Caco-2 (cell line): ENCODE results near the gene LCE1E. TPM values are rescaled to one million over a fixed set of nuclear protein-coding genes. Genes with fewer than 3 reads are reported as not detected.

ENCODE experiments used
- BruUV-seq: library from RNA; stranded (reverse); fragments of 400-500 nt; replicated peaks from 2 replicates; lab custom pipeline; 2021; lab: Mats Ljungman, UMichigan
- CTCF ChIA-PET: fragments of 300-600 bp; sonication (Branson Sonifier 250); formaldehyde crosslinking; loops from one replicate; lab custom pipeline; 2022; ENCODE audit warnings: antibody characterized with exemption; lab: Charles Lee
- POLR2A ChIA-PET: fragments of 300-600 bp; sonication (Branson Sonifier 250); formaldehyde crosslinking; loops from one replicate; lab custom pipeline; 2022; ENCODE audit warnings: antibody characterized with exemption; lab: Charles Lee
- DNase-seq, 2 experiments: peaks; one replicate each; pipeline versions ENCODE4 v3.0.0 to v3.0.0-alpha.2; 2020 to 2022
- H3K27me3 ChIP-seq: replicated peaks from 2 replicates; pipeline ENCODE4 v1.6.0; 2011; ENCODE audit warnings: low read length; ENCODE audit not compliant: control insufficient read depth, insufficient read depth
- H3K36me3 ChIP-seq: 2 replicates; pipeline ENCODE4 v1.5.1; 2011; ENCODE audit warnings: low read length; ENCODE audit not compliant: control insufficient read depth, insufficient read depth
- H3K4me1 ChIP-seq: fragments of 250-450 bp; sonication (Bioruptor Pico); 2 replicates; pipeline ENCODE4 v1.5.1; 2020; ENCODE audit warnings: mild to moderate bottlenecking
- H3K4me3 ChIP-seq: 2 replicates; pipeline ENCODE4 v1.5.1; 2011; ENCODE audit warnings: low read depth, mild to moderate bottlenecking, control low read depth, low read length
- H3K9me3 ChIP-seq: fragments of 250-450 bp; sonication (Bioruptor Pico); 2 replicates; pipeline ENCODE4 v1.5.1; 2020; ENCODE audit warnings: mild to moderate bottlenecking, moderate library complexity
- H3K27ac Mint-ChIP-seq: one replicate; pipeline ENCODE4 v1.8.0; 2022; ENCODE audit warnings: mixed read lengths; ENCODE audit not compliant: unreplicated experiment
- H3K27me3 Mint-ChIP-seq: one replicate; pipeline ENCODE4 v1.8.0; 2022; ENCODE audit warnings: mixed read lengths; ENCODE audit not compliant: insufficient read depth, unreplicated experiment
- H3K36me3 Mint-ChIP-seq: one replicate; pipeline ENCODE4 v1.8.0; 2022; ENCODE audit warnings: mild to moderate bottlenecking, mixed read lengths; ENCODE audit not compliant: insufficient read depth, unreplicated experiment
- H3K4me1 Mint-ChIP-seq: one replicate; pipeline ENCODE4 v1.8.0; 2022; ENCODE audit warnings: low read depth, mixed read lengths; ENCODE audit not compliant: unreplicated experiment
- H3K4me3 Mint-ChIP-seq: one replicate; pipeline ENCODE4 v1.8.0; 2022; ENCODE audit warnings: mild to moderate bottlenecking, moderate library complexity, mixed read lengths; ENCODE audit not compliant: unreplicated experiment
- H3K9me3 Mint-ChIP-seq: one replicate; pipeline ENCODE4 v1.8.0; 2022; ENCODE audit warnings: mixed read lengths; ENCODE audit not compliant: unreplicated experiment
- CTCF ChIP-seq, 2 experiments: fragments of 200-600 bp in 1 of 2; IDR thresholded peaks; 1 replicate in 1 of 2; 2 replicates in 1 of 2; pipeline versions ENCODE4 v1.5.1 to v1.8.0; 2011 to 2022; ENCODE audit warnings: antibody characterized with exemption in 1 of 2, control low read depth in 1 of 2, inconsistent platforms in 1 of 2, low read depth in 1 of 2, low read length in 1 of 2, mild to moderate bottlenecking in 1 of 2, moderate library complexity in 1 of 2; ENCODE audit not compliant: insufficient read depth in 1 of 2, severe bottlenecking in 1 of 2, unreplicated experiment in 1 of 2
- intact Hi-C: fragments of 100-400 bp; cut with micrococcal nuclease; formaldehyde crosslinking; loops from one replicate; pipeline ENCODE4 v1.10.0; 2022; ENCODE audit not compliant: unreplicated experiment
- total RNA-seq: library from RNA; stranded (reverse); gene quantifications from 2 replicates; pipeline ENCODE4 v1.2.3, GENCODE V29; 2022

Gene LCE1E
- total RNA-seq, 1 experiment from 2014 or later: not detected

GRCh38 chr1:152753586-152753985, 32.5 kb upstream of the LCE1E start:
- no peak for TF ChIP-seq CTCF (IDR thresholded peaks at IDR 0.05; ENCODE audit: insufficient read depth in 1 of 2, low read depth in 1 of 2, low read length in 1 of 2, severe bottlenecking in 1 of 2, unreplicated experiment in 1 of 2)
- Histone ChIP-seq H3K27me3 (no peaks in the 10 kb centered on the region), H3K36me3 (no peaks in the 10 kb centered on the region), H3K4me1 (no peaks in the 10 kb centered on the region), H3K9me3 (no peaks in the 10 kb centered on the region), H3K4me3 (no peak overlapping the region)
- Mint-ChIP-seq H3K27ac (no peak overlapping the region), H3K9me3 (no peaks in the 10 kb centered on the region), H3K36me3 (no peaks in the 10 kb centered on the region), H3K27me3 (peaks cover 14% of the 10 kb centered on the region), H3K4me1 (peaks cover 6% of the 10 kb centered on the region), H3K4me3 (no peak overlapping the region)
- DNase-seq: no peak
- CTCF ChIA-PET: no interaction called here
- POLR2A ChIA-PET: no interaction called here
- intact Hi-C loops: no loop called here
- no TSS peak for BruUV-seq

GRCh38 chr1:152756872-152757271, 29.2 kb upstream of the LCE1E start:
- DNase-seq: no peak
- BruUV-seq: no TSS peak
- no peaks in the 10 kb centered on the region for H3K9me3 Mint-ChIP-seq
- POLR2A ChIA-PET: no interaction called here
- peaks cover 6% of the 10 kb centered on the region for H3K4me1 Mint-ChIP-seq
- H3K9me3 ChIP-seq: no peaks in the 10 kb centered on the region
- no peaks in the 10 kb centered on the region for H3K4me1 ChIP-seq
- no peak overlapping the region for H3K4me3 ChIP-seq
- no peaks in the 10 kb centered on the region for H3K36me3 ChIP-seq
- H3K27me3 Mint-ChIP-seq: peaks cover 22% of the 10 kb centered on the region
- intact Hi-C loops: no loop called here
- CTCF ChIA-PET: no interaction called here
- no peaks in the 10 kb centered on the region for H3K36me3 Mint-ChIP-seq
- no peaks in the 10 kb centered on the region for H3K27me3 ChIP-seq
- H3K4me3 Mint-ChIP-seq: no peak overlapping the region
- H3K27ac Mint-ChIP-seq: no peak overlapping the region
- no peak for TF ChIP-seq CTCF (IDR thresholded peaks at IDR 0.05; ENCODE audit: insufficient read depth in 1 of 2, low read depth in 1 of 2, low read length in 1 of 2, severe bottlenecking in 1 of 2, unreplicated experiment in 1 of 2)

- H3K4me1 Mint-ChIP-seq: no peaks in the 10 kb centered on the region
- H3K27me3 ChIP-seq: no peaks in the 10 kb centered on the region
These were observed 28.3 kb upstream of the LCE1E start, which contains the start of gene KPRP for GRCh38 chr1:152757747-152758146. TSS of gene KPRP (plus strand) at chr1:152758025. CDS start at chr1:152759589, 1,564 bp downstream.

More at GRCh38 chr1:152757747-152758146, 28.3 kb upstream of the LCE1E start, which contains the start of gene KPRP:
- Mint-ChIP-seq H3K36me3 (no peaks in the 10 kb centered on the region), H3K9me3 (no peaks in the 10 kb centered on the region), H3K27ac (no peak within 1 kb of the TSS), H3K4me3 (no peak within 1 kb of the TSS), H3K27me3 (peaks cover 18% of the 10 kb centered on the region)
- Histone ChIP-seq H3K4me3 (no peak within 1 kb of the TSS), H3K4me1 (no peaks in the 10 kb centered on the region), H3K9me3 (no peaks in the 10 kb centered on the region), H3K36me3 (no peaks in the 10 kb centered on the region)
- DNase-seq: no peak
- CTCF ChIA-PET: no interaction called here
- intact Hi-C loops: no loop called here
- BruUV-seq: no TSS peak
- POLR2A ChIA-PET: no interaction called here
- no peak for TF ChIP-seq CTCF (IDR thresholded peaks at IDR 0.05; ENCODE audit: insufficient read depth in 1 of 2, low read depth in 1 of 2, low read length in 1 of 2, severe bottlenecking in 1 of 2, unreplicated experiment in 1 of 2)
